Activated B cell treated with CpG ODN at 0.5 μM for 24 hours (primary cell): Measurements from ENCODE around the gene PGS1. TPM values are rescaled to one million over a fixed set of nuclear protein-coding genes. Genes with fewer than 3 reads are reported as not detected.

Experiments
- ATAC-seq: fragments of 200-7000 bp; cut with Tn5 transposase; one replicate; pipeline ENCODE4 v1.10.0; 2021; ENCODE audit warnings: low read depth, mild to moderate bottlenecking, moderate library complexity
- CTCF ChIA-PET: fragments of 350-600 bp; sonication (Branson Sonifier 250); formaldehyde crosslinking; loops from one replicate; lab custom pipeline; 2021; ENCODE audit warnings: antibody characterized with exemption; lab: Charles Lee
- POLR2A ChIA-PET: fragments of 350-600 bp; sonication (Branson Sonifier 250); formaldehyde crosslinking; loops from one replicate; lab custom pipeline; 2021; ENCODE audit warnings: antibody characterized with exemption; lab: Charles Lee
- DNase-seq: peaks from one replicate; pipeline ENCODE4 v3.0.0; 2022
- H3K27ac Mint-ChIP-seq: one replicate; pipeline ENCODE4 v1.8.0; 2020; ENCODE audit warnings: mixed read lengths
- H3K27me3 Mint-ChIP-seq: one replicate; pipeline ENCODE4 v1.8.0; 2021; ENCODE audit warnings: mixed read lengths
- H3K36me3 Mint-ChIP-seq: one replicate; pipeline ENCODE4 v1.8.0; 2021; ENCODE audit warnings: low read depth, mixed read lengths
- H3K4me1 Mint-ChIP-seq: one replicate; pipeline ENCODE4 v1.8.0; 2021; ENCODE audit warnings: mixed read lengths
- H3K4me3 Mint-ChIP-seq: one replicate; pipeline ENCODE4 v1.8.0; 2020; ENCODE audit warnings: mild to moderate bottlenecking, mixed read lengths
- H3K9me3 Mint-ChIP-seq: one replicate; pipeline ENCODE4 v1.8.0; 2020; ENCODE audit warnings: mixed read lengths
- CTCF ChIP-seq: fragments of 200-600 bp; IDR thresholded peaks from one replicate; pipeline ENCODE4 v1.8.0; 2022; ENCODE audit warnings: antibody characterized with exemption, mild to moderate bottlenecking
- intact Hi-C: fragments of 100-400 bp; cut with micrococcal nuclease; formaldehyde crosslinking; loops from one replicate; pipeline ENCODE4 v1.15.1; 2024
- total RNA-seq: library from RNA; stranded (reverse); gene quantifications from 2 replicates; pipeline ENCODE4 v1.2.3, GENCODE V29; 2022

Gene PGS1
- total RNA-seq, 1 donor from 2014 or later = 76.1 TPM

GRCh38 chr17:78416791-78417530, 38.5 kb downstream of the PGS1 start:
- DNase-seq (no peak), ATAC-seq (no peak)
- TF ChIP-seq CTCF = no peak
- Mint-ChIP-seq H3K4me3 (no peak overlapping the region), H3K4me1 (peaks cover 18% of the 10 kb centered on the region), H3K36me3 (peaks cover 63% of the 10 kb centered on the region), H3K9me3 (no peaks in the 10 kb centered on the region), H3K27me3 (no peaks in the 10 kb centered on the region), H3K27ac (no peak overlapping the region)
- POLR2A ChIA-PET = no interaction called here
- CTCF ChIA-PET = interaction anchor here (0.6 kb wide), 1 partner anchor 311 kb away, joined by 3 read pairs; no protein-coding TSS in a partner anchor
- intact Hi-C loops = no loop called here

- Mint-ChIP-seq H3K36me3 (peaks cover 64% of the 10 kb centered on the region), H3K9me3 (no peaks in the 10 kb centered on the region), H3K4me1 (peaks cover 18% of the 10 kb centered on the region), H3K4me3 (no peak overlapping the region), H3K27me3 (no peaks in the 10 kb centered on the region), H3K27ac (no peak overlapping the region)
- ChIA-PET POLR2A (no interaction called here), CTCF (interaction anchor here (7.6 kb wide), 1 partner anchor 167 kb away, joined by 59 read pairs; no protein-coding TSS in a partner anchor)
- no peak for TF ChIP-seq CTCF
- intact Hi-C loops = no loop called here
- no peak for ATAC-seq
- no peak for DNase-seq
Measured at GRCh38 chr17:78417531-78417909, 39.1 kb downstream of the PGS1 start.

GRCh38 chr17:78418326-78419026, 40.0 kb downstream of the PGS1 start:
- H3K27me3 Mint-ChIP-seq = no peaks in the 10 kb centered on the region
- POLR2A ChIA-PET = interaction anchor here (0.6 kb wide), 1 partner anchor 78 kb away, joined by 3 read pairs; no protein-coding TSS in a partner anchor
- H3K27ac Mint-ChIP-seq = no peak overlapping the region

GRCh38 chr17:78419970-78420815, 41.7 kb downstream of the PGS1 start:
- no peaks in the 10 kb centered on the region for H3K9me3 Mint-ChIP-seq
- intact Hi-C loops = loop anchor here (5.0 kb wide), 2 partner anchors 228 to 243 kb away; no protein-coding TSS in a partner anchor
- no peak for TF ChIP-seq CTCF
- H3K27ac Mint-ChIP-seq = no peak overlapping the region
- peaks cover 2% of the 10 kb centered on the region for H3K4me1 Mint-ChIP-seq
- no peaks in the 10 kb centered on the region for H3K27me3 Mint-ChIP-seq
- ChIA-PET CTCF (interaction anchor here (1.0 to 7.6 kb wide), 5 partner anchors 56 to 335 kb away, joined by 3 to 59 read pairs (median 41); partner anchors contain the start of gene SOCS3), POLR2A (no interaction called here)
- DNase-seq (no peak), ATAC-seq (no peak)
- H3K36me3 Mint-ChIP-seq = peaks cover 76% of the 10 kb centered on the region
- H3K4me3 Mint-ChIP-seq = no peak overlapping the region

More at GRCh38 chr17:78418326-78419026, 40.0 kb downstream of the PGS1 start:
- Mint-ChIP-seq H3K4me3 (no peak overlapping the region), H3K36me3 (peaks cover 65% of the 10 kb centered on the region), H3K4me1 (peaks cover 14% of the 10 kb centered on the region), H3K9me3 (no peaks in the 10 kb centered on the region)
- CTCF ChIA-PET = interaction anchor here (1.4 to 7.6 kb wide), 3 partner anchors 57 to 168 kb away, joined by 3 to 59 read pairs (median 50); partner anchors contain the start of gene SOCS3
- TF ChIP-seq CTCF = no peak
- DNase-seq (no peak), ATAC-seq (no peak)
- intact Hi-C loops = no loop called here
